Measurements from ENCODE around the gene UNC13D.
"Not testable (repeated sequence)": the region's sequence is repeated elsewhere in the genome, so short reads cannot be mapped to it uniquely, and the experiment has no call there.

The UNC13D gene

GRCh38 chr17:75843577-75844529 is at the start of gene UNC13D:
Gene UNC13D, minus strand, starts transcription at chr17:75844404. Its CDS starts 67 bp downstream, at chr17:75844337.
- intact Hi-C loops (cut with DNase I), result loop anchor here (5.0 kb wide), 1 partner anchor 67 kb away; a partner anchor contains a TSS
- DNase-seq, result peak in 1 of 10 donors; percentile 80

- intact Hi-C loops (cut with DNase I), result no loop called here
- no peak for DNase-seq
Measured at GRCh38 chr17:75893305-75894048, 49.3 kb upstream of the UNC13D start.

GRCh38 chr17:75892556-75893224 is 48.5 kb upstream of the UNC13D start:
- intact Hi-C loops (cut with DNase I), result no loop called here
- peak in 1 of 10 donors; percentile 42 for DNase-seq

- peak in 1 of 10 donors; percentile 79 for DNase-seq
- intact Hi-C loops (cut with DNase I), result no loop called here
Measured at GRCh38 chr17:75891605-75892555, 47.7 kb upstream of the UNC13D start.

GRCh38 chr17:75891022-75891604 is 46.9 kb upstream of the UNC13D start:
- DNase-seq, result no peak
- intact Hi-C loops (cut with DNase I), result no loop called here

- intact Hi-C loops (cut with DNase I), result no loop called here
- DNase-seq, result no peak
Measured at GRCh38 chr17:75889454-75889853, 45.2 kb upstream of the UNC13D start.

- DNase-seq, result no peak
- intact Hi-C loops (cut with DNase I), result no loop called here
Measured at GRCh38 chr17:75888484-75888883, 44.3 kb upstream of the UNC13D start.

GRCh38 chr17:75885860-75886259 is 41.7 kb upstream of the UNC13D start:
- DNase-seq; intact Hi-C loops (cut with DNase I): not testable (repeated sequence)

GRCh38 chr17:75885431-75885830 is 41.2 kb upstream of the UNC13D start:
- intact Hi-C loops (cut with DNase I), result no loop called here
- DNase-seq, result no peak

- no peak for DNase-seq
- intact Hi-C loops (cut with DNase I), result no loop called here
Measured at GRCh38 chr17:75881678-75882454, 37.7 kb upstream of the UNC13D start.

- no peak for DNase-seq
- intact Hi-C loops (cut with DNase I), result no loop called here
Measured at GRCh38 chr17:75880266-75880665, 36.1 kb upstream of the UNC13D start.

GRCh38 chr17:75878174-75878998 is 34.2 kb upstream of the UNC13D start, which contains the start of gene TRIM47:
Gene TRIM47, minus strand, starts transcription at chr17:75878581. Its CDS starts 33 bp downstream, at chr17:75878548.
- intact Hi-C loops (cut with DNase I), result no loop called here
- DNase-seq, result peak in 6 of 10 donors; percentile 41 to 93 (median 81)

GRCh38 chr17:75877752-75878173 is 33.6 kb upstream of the UNC13D start:
- intact Hi-C loops (cut with DNase I), result loop anchor here (2.0 kb wide), 1 partner anchor 19 kb away; no protein-coding TSS in a partner anchor

GRCh38 chr17:75876938-75877751 is 32.9 kb upstream of the UNC13D start:
- intact Hi-C loops (cut with DNase I), result loop anchor here (2.0 kb wide), 1 partner anchor 18 kb away; no protein-coding TSS in a partner anchor
- peak; percentile 65 to 96 (median 79) for DNase-seq

More at GRCh38 chr17:75877752-75878173, 33.6 kb upstream of the UNC13D start:
- peak in 8 of 10 donors; percentile 47 to 96 (median 72) for DNase-seq

- intact Hi-C loops (cut with DNase I), result loop anchor here (2.0 kb wide), 1 partner anchor 18 kb away; no protein-coding TSS in a partner anchor
- DNase-seq, result peak in 3 of 10 donors; percentile 43 to 89 (median 78)
Measured at GRCh38 chr17:75876190-75876937, 32.2 kb upstream of the UNC13D start.

GRCh38 chr17:75875940-75876189 is 31.7 kb upstream of the UNC13D start:
- DNase-seq, result peak in 2 of 10 donors; percentile 43 to 88

More at GRCh38 chr17:75875940-75876189, 31.7 kb upstream of the UNC13D start:
- intact Hi-C loops (cut with DNase I), result loop anchor here (2.0 kb wide), 1 partner anchor 17 kb away; no protein-coding TSS in a partner anchor

Data from posterior cingulate gyrus (tissue), 11 donors.